ENCODE results near the gene SP110.
"Not testable (repeated sequence)": the region's sequence is repeated elsewhere in the genome, so short reads cannot be mapped to it uniquely, and the experiment has no call there.

SP110 gene

DNA sequence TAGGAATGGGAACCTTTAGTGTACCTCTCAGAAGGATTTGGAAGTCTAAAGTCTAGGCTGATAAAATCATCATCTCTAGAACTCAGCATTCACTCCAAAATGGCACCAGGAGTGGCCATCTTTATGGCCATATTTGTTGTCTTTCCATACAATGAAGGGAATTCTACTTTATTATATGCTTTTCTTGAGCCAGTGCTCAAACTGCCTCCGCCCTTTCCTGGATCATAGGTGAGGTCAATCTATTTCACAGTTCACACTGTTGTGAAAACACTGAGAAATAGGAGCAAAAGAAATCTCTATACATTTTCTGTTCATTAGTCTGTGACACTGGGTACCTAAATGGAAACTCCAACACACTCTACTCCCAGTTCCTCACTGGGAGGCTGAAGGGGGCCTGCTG is 55.6 kb downstream of the SP110 start:
- DNase-seq = no peak

DNA sequence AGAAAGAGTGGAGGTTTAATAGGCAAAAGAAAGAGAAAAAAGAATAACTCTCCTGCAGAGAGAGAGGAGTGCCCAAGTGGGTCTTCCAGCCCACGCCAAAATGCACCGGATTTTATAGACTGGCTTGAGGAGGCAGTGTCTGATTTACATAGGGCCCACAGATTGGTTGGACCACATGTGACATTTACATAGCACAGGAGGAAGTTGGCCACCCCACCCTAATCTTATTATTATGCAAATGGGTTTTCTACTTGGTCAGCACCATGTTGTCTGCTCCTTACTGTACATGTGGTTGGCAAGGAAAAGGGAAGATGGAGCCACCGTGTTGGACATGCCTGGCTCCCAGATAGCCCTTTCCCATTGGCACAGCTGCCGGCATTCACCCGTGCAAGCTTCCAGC is 56.8 kb downstream of the SP110 start:
- DNase-seq = no peak

DNA sequence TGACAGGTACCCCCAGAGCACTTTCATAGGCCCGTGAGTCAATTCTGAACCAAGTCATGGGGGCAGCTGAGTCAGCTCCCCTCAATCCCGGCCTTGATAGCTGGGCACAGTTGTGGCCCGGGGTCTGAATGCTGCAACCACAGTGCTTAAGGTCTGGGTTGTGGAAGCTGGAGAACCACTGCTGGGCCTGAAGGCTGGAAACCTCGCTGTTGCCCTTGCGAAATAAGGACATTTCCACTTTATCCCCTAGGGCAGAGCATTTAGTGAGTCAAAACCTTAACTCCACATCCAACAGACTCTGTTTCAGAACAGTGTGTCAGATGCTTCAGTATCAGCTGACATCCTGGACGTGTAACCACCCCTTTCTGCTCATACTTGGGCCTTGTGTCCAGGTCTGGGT is 58.6 kb downstream of the SP110 start:
- DNase-seq = no peak

DNA sequence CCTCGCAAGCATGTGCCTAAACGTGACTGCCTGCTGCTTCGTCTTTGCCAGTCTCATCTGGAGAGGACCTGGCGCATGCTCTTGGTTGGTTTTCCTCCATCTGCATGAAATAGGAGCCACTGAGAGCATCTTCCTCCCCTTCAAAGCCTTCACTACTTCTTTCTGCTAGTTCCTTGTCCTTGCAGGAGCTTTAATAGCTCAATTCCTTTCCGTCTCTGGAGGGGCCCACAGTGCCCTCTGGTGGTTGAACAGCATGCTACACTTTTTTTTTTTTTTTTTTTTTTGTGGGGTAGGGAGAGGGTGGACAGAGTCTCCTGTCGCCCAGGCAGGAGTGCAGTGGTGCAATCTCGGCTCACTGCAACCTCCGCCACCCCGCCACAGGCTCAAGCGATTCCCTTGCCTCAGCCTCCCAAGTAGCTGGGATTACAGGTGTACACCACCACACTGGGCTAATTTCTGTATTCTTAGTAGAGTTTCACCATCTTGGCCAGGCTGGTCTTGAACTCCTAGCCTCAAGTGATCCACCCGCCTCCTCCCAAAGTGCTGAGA is 59.6 kb downstream of the SP110 start:
- DNase-seq = peak; percentile 26 to 37

DNA sequence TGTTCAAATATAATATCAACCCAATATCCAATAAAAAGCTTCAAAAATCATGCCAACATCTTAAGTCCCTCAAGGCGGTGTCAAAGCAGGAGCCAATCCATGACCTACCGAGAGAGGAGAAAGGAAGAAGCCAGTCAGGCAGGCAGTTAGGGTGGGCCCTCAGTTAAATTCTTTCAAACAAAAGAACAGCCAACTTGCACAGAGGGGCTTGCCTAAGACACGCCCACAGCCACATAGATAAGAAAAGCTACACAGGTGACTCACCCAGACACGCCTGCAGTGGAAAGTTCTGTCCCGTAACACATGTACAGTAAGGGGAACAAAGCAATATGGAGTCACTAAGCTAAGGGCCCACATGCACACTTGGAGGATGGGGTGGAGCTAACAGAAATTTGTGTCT is 61.3 kb downstream of the SP110 start:
- no peak for DNase-seq

DNA sequence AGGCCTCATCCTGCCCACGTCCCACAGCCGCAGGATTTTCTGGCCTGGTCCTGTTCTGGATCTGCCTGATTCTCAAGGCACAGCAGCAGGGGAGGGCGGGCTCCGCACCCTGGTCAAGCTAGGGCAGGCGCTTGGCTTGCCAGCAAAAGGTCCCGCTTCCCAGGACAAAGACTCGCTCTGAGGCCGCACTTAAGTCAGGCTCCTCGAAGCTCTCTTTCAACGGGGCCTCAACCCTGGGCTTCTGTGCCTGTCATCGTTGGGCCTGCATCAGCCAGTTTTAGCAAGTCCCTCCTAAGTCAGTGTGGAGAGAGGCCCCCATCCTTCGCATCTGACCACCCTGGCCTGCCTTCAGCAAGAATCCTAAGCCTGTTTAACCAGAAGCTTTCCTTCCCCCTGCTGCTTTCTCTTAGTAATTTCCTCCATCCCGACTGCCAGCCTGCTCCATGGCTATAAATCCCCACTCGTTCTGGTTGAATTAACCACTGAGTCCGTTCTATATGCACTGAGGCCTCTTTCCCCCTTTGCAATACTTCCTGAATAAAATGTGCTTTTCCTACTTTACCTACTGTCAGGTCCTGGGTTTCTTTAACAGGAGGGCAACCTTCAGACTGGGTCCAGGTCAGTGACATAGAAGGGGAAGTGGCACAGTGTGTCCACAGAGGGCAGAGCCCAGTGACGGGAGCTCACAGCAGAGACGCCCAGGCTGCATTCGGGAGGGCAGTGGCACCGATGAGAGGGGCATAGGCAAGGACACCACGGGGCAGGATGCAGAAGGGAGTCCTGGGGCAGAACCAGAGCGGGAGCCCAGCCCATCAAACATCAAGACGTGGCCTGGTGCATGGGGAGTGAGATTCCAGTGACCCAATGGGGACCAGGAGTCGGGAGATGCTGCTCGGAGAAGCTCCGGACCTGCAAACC is 62.7 kb downstream of the SP110 start:
- no peak for DNase-seq

DNA sequence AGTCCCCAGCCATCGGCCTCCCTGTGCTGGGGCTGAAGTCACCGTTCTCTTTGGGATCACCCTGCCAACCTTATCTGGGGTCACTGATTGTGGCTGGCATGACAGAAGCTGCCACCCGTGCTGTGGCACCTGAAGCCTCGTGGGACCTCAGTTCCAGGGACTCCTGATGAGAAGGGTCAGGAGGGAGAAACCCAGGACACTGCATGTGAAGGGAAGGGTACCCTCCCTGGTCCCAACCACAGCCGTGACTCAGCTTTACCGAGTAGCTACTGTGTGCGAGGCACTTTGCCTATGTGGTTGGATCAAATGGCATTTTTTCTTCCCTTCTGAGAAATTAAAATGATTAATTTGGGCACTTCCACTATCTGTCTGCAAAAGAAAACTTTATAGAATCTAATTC is 64.4 kb downstream of the SP110 start:
- DNase-seq = no peak

DNA sequence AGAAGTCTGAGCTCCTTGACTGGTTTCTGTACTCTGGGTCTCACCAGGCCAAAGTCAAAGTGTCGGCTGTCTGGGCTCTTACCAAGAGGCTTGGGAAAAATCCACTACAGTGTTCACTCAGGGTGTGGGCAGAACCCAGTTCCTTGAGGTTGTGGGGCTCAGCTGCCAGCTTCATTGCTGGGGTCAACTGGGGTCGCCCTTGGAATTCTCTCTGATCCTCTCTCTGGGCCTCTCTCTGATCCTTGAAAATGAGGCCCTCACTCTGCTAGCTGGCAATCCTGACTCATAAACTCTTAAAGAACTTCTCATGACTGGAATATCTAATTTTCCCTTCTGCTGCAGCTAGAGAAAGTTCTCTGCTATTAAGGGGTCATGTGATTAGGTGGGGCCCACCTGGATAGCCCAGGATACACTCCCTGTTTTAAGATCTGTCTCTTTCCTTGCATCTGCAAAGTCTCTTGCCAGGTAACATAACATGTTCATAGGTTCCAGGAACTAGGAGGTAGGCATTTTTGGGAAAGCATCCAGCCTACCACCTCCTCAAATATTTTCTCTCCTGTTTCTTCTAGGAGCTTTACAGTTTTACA is 66.3 kb downstream of the SP110 start:
- no peak for DNase-seq

DNA sequence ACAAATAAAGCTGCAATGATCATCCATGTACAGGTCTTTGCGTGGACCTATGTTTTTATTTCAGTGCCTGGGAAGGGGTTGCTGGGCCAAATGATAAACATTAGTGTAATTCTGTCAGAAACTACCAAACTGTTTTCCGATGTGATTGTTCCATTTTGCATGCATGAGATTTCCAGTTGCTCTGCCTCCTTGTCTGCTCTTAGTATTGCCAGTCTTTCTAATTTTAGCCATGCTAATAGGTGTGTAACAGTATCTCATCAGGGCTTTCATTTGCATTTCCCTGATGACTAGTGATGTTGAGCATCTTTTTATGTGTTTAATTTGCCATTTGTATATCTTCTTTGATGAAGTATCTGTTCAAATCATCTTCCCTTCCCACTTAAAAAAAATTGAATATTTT is 67.5 kb downstream of the SP110 start:
- DNase-seq = no peak

DNA sequence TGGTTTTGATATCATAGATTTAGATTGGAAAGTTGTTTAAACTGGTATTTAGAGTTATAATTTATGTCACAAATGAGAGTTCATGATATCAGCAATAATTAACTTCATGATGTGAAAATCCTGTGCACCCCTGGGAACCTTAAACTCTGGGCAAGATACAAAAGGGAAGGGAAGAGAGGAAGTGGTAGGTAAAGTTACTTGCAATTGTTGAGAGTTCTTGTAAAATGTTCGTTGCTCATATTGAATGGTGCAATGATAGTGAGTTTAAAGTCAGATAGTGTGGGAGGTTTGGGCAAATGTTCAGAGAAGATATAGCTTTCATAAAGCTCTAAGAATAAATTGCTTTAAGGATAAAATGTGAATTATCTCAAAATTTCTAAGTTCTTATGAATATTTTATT is 75.4 kb downstream of the SP110 start:
- no peak for DNase-seq

DNA sequence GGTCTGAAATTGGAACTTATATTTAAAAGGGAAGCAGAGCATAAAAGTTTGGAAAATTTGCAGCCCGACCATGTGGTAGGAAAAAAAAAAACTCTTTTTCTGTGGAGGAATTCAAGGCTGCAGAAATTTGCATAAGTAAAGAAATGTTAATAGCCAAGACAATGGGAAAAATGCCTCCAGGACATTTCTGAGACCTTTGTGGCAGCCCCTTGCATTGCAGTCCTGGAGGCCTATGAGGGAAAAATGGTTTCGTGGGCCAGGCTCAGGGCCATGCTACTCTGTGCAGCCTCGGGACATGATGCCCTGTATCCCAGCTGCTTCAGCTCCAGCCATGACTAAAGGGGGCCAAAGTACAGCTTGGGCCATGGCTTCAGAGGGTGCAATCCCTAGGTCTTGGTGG is 79.1 kb downstream of the SP110 start:
- DNase-seq = no peak

DNA sequence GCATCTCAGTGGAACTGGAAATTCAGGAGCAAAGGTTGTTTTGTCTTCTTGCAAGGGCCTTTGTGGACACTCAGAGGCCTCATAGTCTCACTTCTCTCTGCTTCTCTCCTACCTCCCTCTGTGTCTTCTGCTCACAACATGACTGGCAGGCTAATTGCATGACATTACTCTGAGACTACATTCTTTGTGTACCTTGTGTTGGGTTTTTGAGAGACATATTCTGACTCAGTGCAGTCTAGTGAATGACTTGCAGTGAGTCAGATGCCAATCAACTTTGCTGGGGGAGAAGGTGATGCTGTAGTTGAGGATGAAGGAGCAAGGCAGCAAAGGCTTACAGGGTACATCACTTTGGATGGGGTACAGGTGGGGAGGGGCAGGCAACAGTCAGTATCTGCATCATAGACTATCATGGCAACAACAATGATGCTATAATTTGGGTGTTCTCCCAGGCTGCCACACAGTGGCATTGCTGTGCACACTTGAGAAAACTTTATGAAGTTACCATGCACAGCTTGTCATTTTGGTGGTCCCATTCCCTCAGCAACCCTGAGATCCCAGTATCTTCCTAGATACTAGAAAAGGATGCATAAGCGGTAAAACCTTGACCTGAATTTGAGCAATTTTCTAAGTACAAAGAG is 81.8 kb downstream of the SP110 start:
- no peak for DNase-seq

DNA sequence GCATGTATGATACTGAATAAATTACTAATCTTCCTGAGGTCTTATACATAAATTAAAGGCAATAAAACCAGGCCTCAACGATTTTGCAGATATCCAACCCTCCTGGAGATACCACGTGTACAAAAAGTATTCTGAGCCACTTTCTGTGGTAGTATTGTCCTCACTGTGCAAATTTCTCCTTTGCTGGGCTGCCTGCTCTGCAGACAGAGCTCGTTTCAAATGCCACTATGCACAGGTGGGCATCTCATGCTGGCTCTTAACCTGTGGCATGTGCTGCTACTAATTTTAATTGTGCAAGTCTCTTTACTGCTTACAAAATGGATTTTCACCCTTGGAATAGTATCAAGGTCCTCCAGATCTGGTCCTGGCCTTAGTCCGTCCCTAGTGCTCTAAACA is 84.7 kb downstream of the SP110 start:
- DNase-seq = no peak

DNA sequence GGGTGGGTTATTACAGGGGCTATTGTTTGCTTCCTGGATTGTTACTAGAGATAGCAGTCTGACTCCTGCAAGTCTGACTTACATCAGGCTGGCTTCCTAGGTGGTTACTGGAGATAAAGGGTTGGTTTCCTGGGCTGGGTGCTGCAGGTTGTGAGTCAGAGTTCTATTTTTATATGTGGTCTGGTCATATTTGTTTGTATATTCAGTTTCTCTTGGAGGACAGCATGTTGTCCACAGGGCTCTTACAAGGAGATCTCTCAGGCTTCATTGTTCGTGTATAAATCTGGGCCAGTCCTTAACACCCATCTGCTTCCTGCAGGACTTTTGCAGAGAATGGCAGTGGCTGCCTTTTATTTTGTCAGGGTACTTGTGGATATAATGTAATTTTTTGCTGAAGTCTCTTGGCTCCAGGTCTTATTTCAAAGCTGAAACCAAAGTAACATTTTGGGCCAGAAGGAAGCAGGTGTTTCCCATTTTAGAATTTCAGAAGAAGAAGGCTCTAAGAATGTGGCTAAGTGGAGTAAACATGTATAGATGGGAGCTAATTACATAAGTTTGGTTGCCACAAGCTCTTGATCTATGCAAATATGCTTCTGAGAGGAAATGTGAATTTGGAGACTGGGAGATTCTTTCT is 85.2 kb downstream of the SP110 start:
- no peak for DNase-seq

DNA sequence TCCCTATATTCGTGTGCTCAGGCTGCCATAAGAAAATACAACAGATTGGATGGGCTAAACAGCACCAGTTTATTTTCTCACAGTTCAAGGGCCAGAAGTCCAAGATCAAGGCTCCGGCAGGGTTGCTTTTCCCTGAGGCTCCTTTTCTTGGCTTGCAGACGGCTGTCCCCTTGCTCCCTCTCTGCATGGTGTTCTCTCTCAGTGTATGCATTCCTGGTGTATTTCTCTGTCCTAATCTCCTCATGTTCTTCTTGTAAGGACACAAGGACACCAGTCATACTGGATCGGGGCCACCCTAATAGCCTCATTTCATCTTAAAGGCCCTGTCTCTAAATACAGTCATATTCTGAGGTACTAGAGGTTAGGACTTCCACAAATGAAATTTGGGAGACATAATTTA is 88.4 kb downstream of the SP110 start:
- DNase-seq = no peak

DNA sequence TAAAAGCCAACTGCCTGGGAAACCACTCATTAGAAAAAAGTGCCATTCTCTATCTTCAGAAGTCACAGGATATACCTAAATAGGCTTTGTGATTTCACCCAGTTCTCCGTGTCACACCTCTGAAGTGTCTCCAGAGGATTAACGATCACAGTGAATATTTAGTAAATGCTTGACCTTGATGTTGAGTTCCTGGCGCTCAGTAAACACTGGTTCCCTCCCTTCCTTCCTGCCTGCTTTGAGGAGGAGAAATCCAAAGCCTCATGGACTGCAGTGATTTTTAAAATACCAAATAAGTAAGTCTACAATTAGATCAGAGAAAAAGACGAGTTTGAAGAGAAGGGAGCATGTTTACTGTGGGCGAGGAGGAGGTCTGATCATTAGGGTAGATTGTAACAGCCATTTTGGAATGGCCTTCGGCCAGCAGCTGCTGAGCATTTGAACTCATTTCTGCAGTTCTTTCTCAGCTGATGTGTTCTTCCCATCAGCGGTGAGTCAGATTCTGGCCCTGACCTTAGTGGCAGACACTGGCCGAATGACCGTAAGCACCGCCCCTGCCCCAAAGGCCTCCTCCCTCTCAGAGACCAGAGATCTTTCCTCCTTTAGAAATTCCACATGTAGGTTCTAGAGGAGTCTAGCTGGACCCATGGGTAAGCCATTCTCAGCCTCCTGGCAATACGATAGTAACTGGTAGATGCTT is 89.0 kb downstream of the SP110 start:
- no peak for DNase-seq

DNA sequence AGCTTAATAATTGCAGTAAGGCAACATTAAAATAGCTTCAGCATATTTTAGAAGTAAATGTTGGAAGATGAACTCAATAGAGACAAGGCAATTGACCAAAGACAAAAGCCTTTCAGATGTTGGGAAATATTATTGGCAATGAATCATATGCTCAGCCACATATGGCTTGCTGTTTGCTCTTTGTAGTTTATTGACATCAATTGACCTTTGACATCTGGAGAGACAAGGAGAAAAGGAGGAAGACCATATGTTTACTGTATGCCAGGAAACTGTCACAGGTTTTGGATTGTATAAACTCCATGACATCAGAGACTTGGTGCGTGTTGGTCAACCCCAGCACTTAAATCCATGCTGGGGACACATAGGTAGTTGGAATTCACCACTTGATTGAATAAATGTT is 90.4 kb downstream of the SP110 start:
- no peak for DNase-seq

DNA sequence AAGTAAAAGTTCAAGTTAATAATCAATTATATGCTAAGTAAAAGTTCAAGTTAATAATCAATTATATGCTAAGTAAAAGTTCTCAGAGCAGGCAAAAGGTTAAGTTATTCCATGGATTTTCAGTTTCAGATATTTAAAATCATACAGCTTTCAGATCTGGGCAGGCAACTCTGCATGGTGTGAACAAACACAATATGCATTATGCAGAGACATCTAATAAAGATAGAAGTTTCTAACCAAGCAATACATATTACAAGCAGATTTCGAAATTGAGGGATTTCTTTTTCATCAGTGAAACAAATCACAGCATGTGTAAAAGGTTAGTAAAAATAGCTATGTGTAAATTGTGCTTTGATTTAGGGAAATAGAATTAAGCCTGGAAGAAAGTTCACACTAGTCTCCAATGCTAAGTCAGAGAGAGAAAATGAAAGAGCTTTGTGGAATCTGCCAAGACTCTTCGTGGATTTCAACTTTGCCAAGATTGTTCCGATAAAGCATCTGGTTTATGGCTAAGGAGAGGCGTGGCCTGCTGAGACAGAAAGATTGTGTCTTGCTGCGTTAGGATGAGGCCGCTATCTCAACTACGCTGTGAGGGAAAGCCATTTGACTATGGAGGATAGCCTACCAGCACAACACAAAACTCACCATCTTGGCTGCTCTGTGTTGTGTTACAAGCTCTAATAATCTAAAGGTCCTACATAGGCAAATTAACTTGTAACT is 91.0 kb downstream of the SP110 start:
- DNase-seq = no peak

DNA sequence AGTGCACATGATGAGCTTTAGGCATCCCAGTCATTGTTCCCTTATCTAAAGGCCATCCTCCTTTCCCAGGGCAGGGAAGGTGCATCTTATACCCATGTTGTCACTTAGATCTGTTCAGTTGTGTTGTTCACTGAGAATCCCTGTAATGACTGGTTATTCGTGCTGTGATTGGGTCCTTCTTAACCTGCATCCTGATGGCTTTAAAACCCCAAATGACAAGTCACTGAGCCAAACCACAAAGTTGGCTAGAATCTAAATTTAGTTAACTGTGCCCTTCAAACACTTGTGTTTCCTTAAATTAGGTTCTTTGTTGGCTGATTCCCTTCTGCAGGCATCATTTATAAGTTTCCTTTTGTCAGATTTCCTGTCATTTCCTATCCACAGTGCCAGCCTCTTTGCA is 92.6 kb downstream of the SP110 start:
- no peak for DNase-seq

DNA sequence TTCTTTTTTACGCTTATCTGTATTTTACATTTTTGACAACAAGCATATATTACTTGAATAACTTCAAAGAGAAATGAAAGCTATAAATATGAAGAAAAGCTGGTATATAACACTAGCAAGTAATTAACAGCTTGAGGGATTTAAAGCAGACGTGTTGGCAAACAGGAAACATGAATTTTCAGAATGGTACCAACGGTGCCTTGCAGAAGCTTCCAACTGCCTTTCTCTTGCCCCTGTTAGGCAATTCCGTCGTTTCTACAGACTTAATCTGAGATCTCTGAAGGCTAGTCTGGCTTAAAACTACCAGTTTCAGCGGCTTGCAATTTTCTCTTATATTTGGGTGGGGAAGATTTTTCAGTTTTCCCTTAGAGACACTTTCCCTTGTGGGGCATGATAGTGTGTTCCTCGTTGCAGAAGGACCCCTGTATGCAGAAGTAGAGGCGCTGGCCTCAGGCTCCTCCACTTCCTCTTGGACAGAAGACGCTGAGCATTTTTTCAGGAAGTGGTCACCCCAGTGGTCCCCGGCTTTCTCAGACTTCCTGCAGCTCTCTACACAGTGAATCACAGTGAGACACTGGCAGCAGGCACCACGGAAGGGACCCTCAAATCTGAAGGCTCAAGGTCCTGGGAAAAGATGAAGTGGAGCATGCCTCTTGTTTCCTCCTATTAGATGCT is 94.9 kb downstream of the SP110 start:
- no peak for DNase-seq

DNA sequence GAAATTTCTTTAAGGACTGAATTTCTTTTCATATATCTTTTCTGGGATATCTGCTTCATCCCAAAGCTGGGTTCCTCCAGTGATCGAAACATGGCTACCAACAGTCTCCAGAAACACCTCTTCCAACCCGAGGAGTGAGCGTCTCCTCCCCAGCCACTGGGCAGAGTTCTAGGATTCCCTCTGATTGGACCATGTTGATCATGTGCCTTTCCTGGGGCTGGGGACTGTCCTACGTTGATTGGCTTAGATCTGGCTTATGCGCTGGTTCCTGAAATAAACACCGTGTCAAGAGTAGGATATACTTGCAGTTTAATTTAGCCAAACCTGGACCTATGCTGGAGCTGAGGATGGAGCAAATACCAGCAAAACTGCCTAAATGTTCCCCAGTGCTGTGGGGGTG is 95.5 kb downstream of the SP110 start:
- no peak for DNase-seq

DNA sequence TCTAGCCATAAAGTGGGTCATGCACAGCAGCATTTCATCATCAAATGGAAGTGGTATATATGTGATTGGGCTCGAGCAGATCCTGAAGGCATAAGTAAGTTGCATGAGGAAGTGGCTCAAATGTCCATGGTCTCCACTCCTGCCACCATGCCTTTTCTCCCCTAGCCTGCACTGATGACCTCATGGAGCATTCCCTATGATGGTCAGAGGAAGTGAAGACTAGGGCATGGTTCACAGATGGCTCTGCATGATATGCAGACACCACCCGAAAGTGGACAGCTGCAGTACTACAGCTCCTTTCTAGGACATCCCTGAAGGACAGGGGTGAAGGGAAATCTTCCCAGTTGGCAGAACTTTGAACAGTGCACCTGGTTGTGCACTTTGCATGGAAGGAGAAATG is 99.4 kb downstream of the SP110 start:
- not testable (repeated sequence) for DNase-seq

Data from activated CD4-positive, alpha-beta T cell treated with anti-CD3 and anti-CD28 coated beads, Interleukin-2, amount 50 U/mL, for 4 hours (primary cell).